Nephron progenitor cell (in vitro differentiated cells): ENCODE results near the gene WAS.

Experiments
- DNase-seq: peaks from one replicate; pipeline ENCODE4 v3.0.0; 2021
- H3K27ac Mint-ChIP-seq: 2 replicates; pipeline ENCODE4 v1.8.0; 2021; ENCODE audit warnings: mild to moderate bottlenecking, moderate library complexity, mixed read lengths
- H3K27me3 Mint-ChIP-seq: 2 replicates; pipeline ENCODE4 v1.8.0; 2021; ENCODE audit warnings: mild to moderate bottlenecking, low read depth, mixed read lengths; ENCODE audit not compliant: poor library complexity
- H3K36me3 Mint-ChIP-seq: 2 replicates; pipeline ENCODE4 v1.8.0; 2021; ENCODE audit warnings: low read depth, mixed read lengths
- H3K4me1 Mint-ChIP-seq: 2 replicates; pipeline ENCODE4 v1.8.0; 2021; ENCODE audit warnings: mixed read lengths
- H3K4me3 Mint-ChIP-seq: 2 replicates; pipeline ENCODE4 v1.8.0; 2021; ENCODE audit warnings: mild to moderate bottlenecking, moderate library complexity, mixed read lengths
- H3K9me3 Mint-ChIP-seq: 2 replicates; pipeline ENCODE4 v1.8.0; 2021; ENCODE audit warnings: mild to moderate bottlenecking, moderate library complexity, mixed read lengths
- CTCF ChIP-seq: fragments of 200-600 bp; sonication (generic); IDR thresholded peaks from 2 replicates; pipeline ENCODE4 v1.5.0; 2021; ENCODE audit warnings: antibody characterized with exemption

Gene WAS

GRCh38 chrX:48721916-48722315 is 38.3 kb downstream of the WAS start:
- Mint-ChIP-seq H3K27ac (no peak overlapping the region), H3K36me3 (no peaks in the 10 kb centered on the region), H3K4me1 (no peaks in the 10 kb centered on the region), H3K4me3 (no peak overlapping the region), H3K27me3 (peaks cover 3% of the 10 kb centered on the region), H3K9me3 (peaks cover 38% of the 10 kb centered on the region)
- DNase-seq = no peak
- TF ChIP-seq CTCF = no peak

- Mint-ChIP-seq H3K9me3 (peaks cover 56% of the 10 kb centered on the region), H3K27ac (no peak overlapping the region), H3K36me3 (no peaks in the 10 kb centered on the region), H3K4me1 (peaks cover 5% of the 10 kb centered on the region), H3K27me3 (peaks cover 3% of the 10 kb centered on the region), H3K4me3 (no peak overlapping the region)
- DNase-seq = no peak
- TF ChIP-seq CTCF = no peak
These were observed 43.0 kb downstream of the WAS start for GRCh38 chrX:48726596-48726995.

- Mint-ChIP-seq H3K36me3 (no peaks in the 10 kb centered on the region), H3K27ac (no peak overlapping the region), H3K27me3 (peaks cover 4% of the 10 kb centered on the region), H3K9me3 (peaks cover 62% of the 10 kb centered on the region), H3K4me3 (no peak overlapping the region), H3K4me1 (peaks cover 5% of the 10 kb centered on the region)
- DNase-seq = no peak
- no peak for TF ChIP-seq CTCF
These were observed 45.1 kb downstream of the WAS start for GRCh38 chrX:48728653-48729052.

GRCh38 chrX:48736303-48736702 is 52.7 kb downstream of the WAS start:
- Mint-ChIP-seq H3K27me3 (peaks cover 4% of the 10 kb centered on the region), H3K36me3 (peaks cover 7% of the 10 kb centered on the region), H3K4me1 (peaks cover 22% of the 10 kb centered on the region), H3K27ac (peak overlapping the region; percentile 35), H3K4me3 (peak overlapping the region; percentile 88), H3K9me3 (peaks cover 48% of the 10 kb centered on the region)
- no peak for DNase-seq
- TF ChIP-seq CTCF = no peak

GRCh38 chrX:48736878-48737212 is 53.2 kb downstream of the WAS start:
- peaks cover 7% of the 10 kb centered on the region for H3K36me3 Mint-ChIP-seq
- H3K27ac Mint-ChIP-seq = no peak overlapping the region
- peaks cover 50% of the 10 kb centered on the region for H3K9me3 Mint-ChIP-seq
- H3K27me3 Mint-ChIP-seq = peaks cover 4% of the 10 kb centered on the region
- no peak for TF ChIP-seq CTCF
- H3K4me3 Mint-ChIP-seq = peak overlapping the region; percentile 88
- no peak for DNase-seq
- H3K4me1 Mint-ChIP-seq = peaks cover 22% of the 10 kb centered on the region

- H3K36me3 Mint-ChIP-seq = peaks cover 7% of the 10 kb centered on the region
- peaks cover 49% of the 10 kb centered on the region for H3K9me3 Mint-ChIP-seq
- peaks cover 22% of the 10 kb centered on the region for H3K4me1 Mint-ChIP-seq
- peak; percentile 79 for DNase-seq
- peak overlapping the region; percentile 96 for H3K27ac Mint-ChIP-seq
- no peak for TF ChIP-seq CTCF
- H3K4me3 Mint-ChIP-seq = peak overlapping the region; percentile 88
- H3K27me3 Mint-ChIP-seq = peaks cover 1% of the 10 kb centered on the region
These were observed 53.8 kb downstream of the WAS start for GRCh38 chrX:48737213-48737938.
